Endothelial cell of umbilical vein (primary cell): ENCODE results near the gene GMPPA. TPM values are rescaled to one million over a fixed set of nuclear protein-coding genes. Genes with fewer than 3 reads are reported as not detected.

Experiments
- BruUV-seq: library from RNA; stranded (reverse); fragments of 400-500 nt; replicated peaks from 2 replicates; lab custom pipeline; 2021; lab: Mats Ljungman, UMichigan
- CTCF ChIA-PET: fragments of 300-600, 350-600 bp; sonication (Branson Sonifier 250); formaldehyde crosslinking; loops from one replicate; lab custom pipeline; 2021; ENCODE audit warnings: antibody characterized with exemption, inconsistent platforms; lab: Charles Lee
- POLR2A ChIA-PET: fragments of 300-600, 350-600 bp; sonication (Branson Sonifier 250); formaldehyde crosslinking; loops from one replicate; lab custom pipeline; 2021; ENCODE audit warnings: antibody characterized with exemption, inconsistent platforms; lab: Charles Lee
- DNase-seq: peaks from one replicate; pipeline ENCODE4 v3.0.0-alpha.2; 2011; ENCODE audit warnings: low read depth, low spot score
- FAIRE-seq: peaks from 2 replicates; lab custom pipeline; 2011; peaks lifted over from hg19 to GRCh38; lab: Jason Lieb, UNC
- H2AFZ ChIP-seq: 2 replicates; pipeline ENCODE4 v1.6.0; 2012; ENCODE audit warnings: low read depth, low read length, control low read depth, inconsistent platforms
- H3K27ac ChIP-seq: 2 replicates; pipeline ENCODE4 v1.5.1; 2011; ENCODE audit warnings: low read depth, mild to moderate bottlenecking, control low read depth, low read length, moderate library complexity; ENCODE audit not compliant: insufficient read depth
- H3K27me3 ChIP-seq, 2 experiments: 2 replicates each; pipeline versions ENCODE4 v1.6.0 to v1.6.1; 2011; ENCODE audit warnings: low read length in 2 of 2, mixed read lengths in 1 of 2; ENCODE audit not compliant: control insufficient read depth in 2 of 2, insufficient read depth in 2 of 2
- H3K36me3 ChIP-seq, 2 experiments: 2 replicates in 1 of 2; 3 replicates in 1 of 2; pipeline ENCODE4 v1.5.1; 2011; ENCODE audit warnings: low read length in 2 of 2, mild to moderate bottlenecking in 1 of 2, moderate library complexity in 1 of 2; ENCODE audit not compliant: control insufficient read depth in 2 of 2, insufficient read depth in 2 of 2; ENCODE audit errors: extremely low read depth in 1 of 2
- H3K4me1 ChIP-seq: 3 replicates; pipeline ENCODE4 v1.5.1; 2011; ENCODE audit warnings: mild to moderate bottlenecking, low read length; ENCODE audit not compliant: control insufficient read depth, insufficient read depth; ENCODE audit errors: extremely low read depth
- H3K4me2 ChIP-seq: 2 replicates; pipeline ENCODE4 v1.6.1; 2011; ENCODE audit warnings: low read length, control low read depth, mixed read lengths; ENCODE audit not compliant: insufficient read depth
- H3K4me3 ChIP-seq, 3 experiments: fragments of 200-600 bp in 1 of 3; sonication (generic), shearing (Covaris generic) in 1 of 3; replicated peaks in 1 of 3; 2 replicates each; pipeline ENCODE4 v1.5.1; 2011 to 2016; ENCODE audit warnings: control low read depth in 3 of 3, low read length in 3 of 3, mild to moderate bottlenecking in 2 of 3, inconsistent platforms in 1 of 3, low read depth in 1 of 3, moderate library complexity in 1 of 3; ENCODE audit not compliant: insufficient read depth in 1 of 3
- H3K79me2 ChIP-seq: 2 replicates; pipeline ENCODE4 v1.6.0; 2012; ENCODE audit warnings: low read length, inconsistent platforms; ENCODE audit not compliant: control insufficient read depth, insufficient read depth
- H3K9ac ChIP-seq: replicated peaks from 2 replicates; pipeline ENCODE3; 2011; ENCODE audit warnings: low read length, control low read depth; ENCODE audit not compliant: insufficient read depth; ENCODE audit errors: extremely low read depth
- H3K9me1 ChIP-seq: replicated peaks from 3 replicates; pipeline ENCODE4 v1.6.0; 2011; ENCODE audit warnings: mild to moderate bottlenecking, low read length; ENCODE audit not compliant: control insufficient read depth, insufficient read depth; ENCODE audit errors: extremely low read depth
- H3K9me3 ChIP-seq: replicated peaks from 2 replicates; pipeline ENCODE4 v1.5.1; 2012; ENCODE audit warnings: low read length, inconsistent platforms; ENCODE audit not compliant: control insufficient read depth, insufficient read depth
- H4K20me1 ChIP-seq: replicated peaks from 2 replicates; pipeline ENCODE3; 2011; ENCODE audit warnings: mild to moderate bottlenecking, low read length; ENCODE audit not compliant: control insufficient read depth, insufficient read depth; ENCODE audit errors: extremely low read depth
- CTCF ChIP-seq, 2 donors: IDR thresholded peaks; 1 replicate in 1 of 2; 2 replicates in 1 of 2; pipeline ENCODE4 v1.5.1; 2011; ENCODE audit warnings: low read length in 2 of 2, mild to moderate bottlenecking in 2 of 2, moderate library complexity in 2 of 2, control low read depth in 1 of 2, inconsistent platforms in 1 of 2, low read depth in 1 of 2; ENCODE audit not compliant: insufficient read depth in 1 of 2; ENCODE audit errors: extremely low read depth in 1 of 2
- EZH2 ChIP-seq: IDR thresholded peaks from 2 replicates; pipeline ENCODE4 v1.6.1; 2012; ENCODE audit warnings: borderline replicate concordance, low read depth, mild to moderate bottlenecking, moderate library complexity, low read length, inconsistent platforms; ENCODE audit not compliant: severe bottlenecking
- FOS ChIP-seq: IDR thresholded peaks from 2 replicates; pipeline ENCODE4 v1.6.1; 2011; ENCODE audit warnings: mild to moderate bottlenecking, low read length, moderate library complexity, borderline replicate concordance; ENCODE audit not compliant: insufficient read depth
- GATA2 ChIP-seq: IDR thresholded peaks from 2 replicates; pipeline ENCODE4 v1.7.0; 2011; ENCODE audit warnings: low read depth, mild to moderate bottlenecking, moderate library complexity, mixed read lengths, low read length; ENCODE audit not compliant: insufficient read length, insufficient read depth
- JUN ChIP-seq: IDR thresholded peaks from 2 replicates; pipeline ENCODE4 v1.6.1; 2011; ENCODE audit warnings: borderline replicate concordance, low read depth; ENCODE audit not compliant: insufficient read length, insufficient read depth
- MYC ChIP-seq: IDR thresholded peaks from one replicate; pipeline ENCODE4 v1.6.1; 2011; ENCODE audit warnings: mild to moderate bottlenecking, low read depth, low read length
- POLR2A ChIP-seq: IDR thresholded peaks from 2 replicates; pipeline ENCODE4 v1.6.1; 2012; ENCODE audit warnings: low read depth, mild to moderate bottlenecking, control low read depth, low read length
- POLR2AphosphoS5 ChIP-seq: IDR thresholded peaks from 2 replicates; pipeline ENCODE4 v1.6.1; 2012; ENCODE audit warnings: low read depth, mild to moderate bottlenecking, control low read depth, low read length, moderate library complexity; ENCODE audit not compliant: insufficient read depth
- dilution Hi-C: fragments of 300-500 bp; cut with MboI; formaldehyde crosslinking; loops from one replicate; pipeline ENCODE4 v1.15.0; 2019; ENCODE audit warnings: low sequenced_read_pairs; ENCODE audit not compliant: extremely low pct_ligation_motif_present
- intact Hi-C: fragments of 100-400 bp; cut with micrococcal nuclease; formaldehyde crosslinking; loops from one replicate; pipeline ENCODE4 v1.10.0; 2022
- polyA plus RNA-seq, 4 experiments: library from polyadenylated mRNA; depleted of rRNA in 3 of 4; stranded (reverse) in 3 of 4; unstranded in 1 of 4; fragments of >200 nt; gene quantifications; 2 replicates each; pipeline versions ENCODE4 v1.2.1 to v1.2.3, GENCODE V29; 2011 to 2012; ENCODE audit warnings: missing spikeins in 1 of 4
- total RNA-seq: library from RNA; stranded (reverse); gene quantifications from 2 replicates; pipeline ENCODE4 v1.2.3, GENCODE V29; 2021
- TF ChIP-seq, protein P1 (sequence below): IDR thresholded peaks from 2 replicates; pipeline ENCODE4 v1.6.1; 2011; ENCODE audit not compliant: insufficient read depth, insufficient read length

The GMPPA gene
- total and polyA plus RNA-seq, 2 donors (not counting 3 experiments of a cell fraction or from before 2014, with no cell fraction given), result 39.1 to 104 TPM

DNA sequence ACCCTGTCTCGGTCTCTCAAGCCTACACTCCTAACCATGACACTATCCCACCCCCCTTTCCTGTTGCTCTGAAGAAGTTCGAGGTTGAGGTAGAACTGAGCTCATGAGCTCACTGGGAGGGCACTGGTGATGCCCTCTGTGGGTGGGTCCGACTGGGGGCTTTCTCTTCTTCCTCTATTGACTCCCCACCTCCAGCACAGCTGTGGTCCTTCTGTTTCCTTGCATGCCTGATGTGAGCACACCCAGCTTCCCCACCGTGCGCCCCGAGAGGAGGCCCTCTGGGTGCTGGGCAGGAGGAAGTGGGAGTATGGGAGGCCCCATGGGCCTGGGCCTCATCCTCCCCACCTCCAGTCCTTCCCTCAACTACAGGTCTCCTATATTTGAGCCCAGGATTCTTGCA is 43.1 kb upstream of the GMPPA start:
- no TSS peak for BruUV-seq
- Histone ChIP-seq H3K9me3 (no peaks in the 10 kb centered on the region), H3K27me3 (peaks cover 0 to 1% of the 10 kb centered on the region in 2 experiments), H3K9me1 (no peaks in the 10 kb centered on the region), H3K79me2 (no peaks in the 10 kb centered on the region), H2AFZ (no peak overlapping the region), H3K27ac (no peak overlapping the region), H3K9ac (no peak overlapping the region), H3K4me2 (no peak overlapping the region), H3K4me1 (no peaks in the 10 kb centered on the region), H3K36me3 (no peaks in the 10 kb centered on the region), H3K4me3 (no peak overlapping the region), H4K20me1 (no peaks in the 10 kb centered on the region)
- ChIA-PET POLR2A (no interaction called here), CTCF (interaction anchor here (0.8 to 8.2 kb wide), 5 partner anchors 19 to 105 kb away, joined by 3 to 181 read pairs (median 7); a partner anchor contains a TSS)
- intact Hi-C loops (no loop called here), dilution Hi-C loops (no loop called here)
- DNase-seq (no peak), FAIRE-seq (no peak)
- TF ChIP-seq GATA2 (no peak), POLR2A (no peak), FOS (no peak), POLR2AphosphoS5 (no peak), MYC (no peak), EZH2 (no peak), JUN (no peak), CTCF (IDR thresholded peaks at IDR 0.05; ENCODE audit: extremely low read depth in 1 of 2, insufficient read depth in 1 of 2, low read depth in 1 of 2, low read length in 2 of 2) (no peak)
- TF ChIP-seq, protein P1, sequence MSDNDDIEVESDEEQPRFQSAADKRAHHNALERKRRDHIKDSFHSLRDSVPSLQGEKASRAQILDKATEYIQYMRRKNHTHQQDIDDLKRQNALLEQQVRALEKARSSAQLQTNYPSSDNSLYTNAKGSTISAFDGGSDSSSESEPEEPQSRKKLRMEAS, result no peak
